ENCODE data around the gene SHISA7. TPM values are rescaled to one million over a fixed set of nuclear protein-coding genes. Genes with fewer than 3 reads are reported as not detected.
A peak's percentile ranks its signal among the peaks of the same experiment; 100 is the strongest.

SHISA7 gene
- total and polyA plus RNA-seq, 5 donors: 0.05 TPM; not detected in 4

- intact Hi-C loops (cut with DNase I): loop anchor here (2.0 to 5.0 kb wide), 2 partner anchors 35 to 37 kb away; no protein-coding TSS in a partner anchor
- Histone ChIP-seq H3K27ac (ENCODE audit: low read length) (no peak overlapping the region), H3K9me3 (ENCODE audit: control insufficient read depth, low read length) (no peaks in the 10 kb centered on the region), H3K27me3 (ENCODE audit: control insufficient read depth, insufficient read depth) (no peaks in the 10 kb centered on the region), H3K4me1 (ENCODE audit: control insufficient read depth, insufficient read depth, low read length) (no peaks in the 10 kb centered on the region), H3K4me3 (ENCODE audit: low read length) (no peak overlapping the region)
- DNase-seq (peak; percentile 78 to 92 (median 92)), ATAC-seq (peak; percentile 90 to 91)
- 27% methylated on average over 29 of the region's 29 CpGs for WGBS
Measured at GRCh38 chr19:55467236-55468053, 24.3 kb upstream of the SHISA7 start.

- Histone ChIP-seq H3K27ac (ENCODE audit: low read length) (no peak overlapping the region), H3K4me3 (ENCODE audit: low read length) (no peak overlapping the region), H3K4me1 (ENCODE audit: control insufficient read depth, insufficient read depth, low read length) (peaks cover 1% of the 10 kb centered on the region), H3K9me3 (ENCODE audit: control insufficient read depth, low read length) (no peaks in the 10 kb centered on the region), H3K27me3 (ENCODE audit: control insufficient read depth, insufficient read depth) (no peaks in the 10 kb centered on the region)
- ATAC-seq (no peak), DNase-seq (peak in 1 of 3 donors; percentile 14)
- 91% methylated on average over 4 of the region's 4 CpGs for WGBS
- intact Hi-C loops (cut with DNase I): loop anchor here in 3 of 4 donors (5.0 kb wide), 1 partner anchor 36 kb away; no protein-coding TSS in a partner anchor
Measured at GRCh38 chr19:55466241-55466614, 23.1 kb upstream of the SHISA7 start.

GRCh38 chr19:55465460-55466240, 22.6 kb upstream of the SHISA7 start:
- peaks cover 1% of the 10 kb centered on the region for H3K4me1 ChIP-seq (ENCODE audit: control insufficient read depth, insufficient read depth, low read length)
- DNase-seq (peak in 1 of 3 donors; percentile 26), ATAC-seq (no peak)
- 85% methylated on average over 11 of the region's 11 CpGs for WGBS
- no peaks in the 10 kb centered on the region for H3K27me3 ChIP-seq (ENCODE audit: control insufficient read depth, insufficient read depth)
- no peak overlapping the region for H3K27ac ChIP-seq (ENCODE audit: low read length)
- no peaks in the 10 kb centered on the region for H3K9me3 ChIP-seq (ENCODE audit: control insufficient read depth, low read length)
- no peak overlapping the region for H3K4me3 ChIP-seq (ENCODE audit: low read length)
- intact Hi-C loops (cut with DNase I): loop anchor here in 3 of 4 donors (5.0 kb wide), 1 partner anchor 37 kb away; no protein-coding TSS in a partner anchor

GRCh38 chr19:55464662-55465054, 21.6 kb upstream of the SHISA7 start, which contains the start of gene C19orf85:
Gene C19orf85 (minus strand): TSS chr19:55464751. CDS start chr19:55464554, 197 bp downstream.
- ATAC-seq (no peak), DNase-seq (peak in 1 of 3 donors; percentile 42)
- intact Hi-C loops (cut with DNase I): loop anchor here in 3 of 4 donors (5.0 kb wide), 1 partner anchor 38 kb away; no protein-coding TSS in a partner anchor
- H3K27me3 ChIP-seq (ENCODE audit: control insufficient read depth, insufficient read depth): no peaks in the 10 kb centered on the region
- WGBS: 76% methylated on average over 14 of the region's 14 CpGs
- no peak within 1 kb of the TSS for H3K27ac ChIP-seq (ENCODE audit: low read length)
- no peaks in the 10 kb centered on the region for H3K9me3 ChIP-seq (ENCODE audit: control insufficient read depth, low read length)
- peaks cover 1% of the 10 kb centered on the region for H3K4me1 ChIP-seq (ENCODE audit: control insufficient read depth, insufficient read depth, low read length)
- H3K4me3 ChIP-seq (ENCODE audit: low read length): no peak within 1 kb of the TSS

- peaks cover 1% of the 10 kb centered on the region for H3K4me1 ChIP-seq (ENCODE audit: control insufficient read depth, insufficient read depth, low read length)
- no peak for ATAC-seq
- 72% methylated on average over 23 of the region's 23 CpGs for WGBS
- H3K27ac ChIP-seq (ENCODE audit: low read length): no peak overlapping the region
- no peaks in the 10 kb centered on the region for H3K9me3 ChIP-seq (ENCODE audit: control insufficient read depth, low read length)
- intact Hi-C loops (cut with DNase I): no loop called here
- no peaks in the 10 kb centered on the region for H3K27me3 ChIP-seq (ENCODE audit: control insufficient read depth, insufficient read depth)
- peak in 2 of 3 donors; percentile 45 to 65 for DNase-seq
- no peak overlapping the region for H3K4me3 ChIP-seq (ENCODE audit: low read length)
Measured at GRCh38 chr19:55464039-55464661, 21.1 kb upstream of the SHISA7 start.

GRCh38 chr19:55463583-55464031, 20.5 kb upstream of the SHISA7 start:
- ATAC-seq: no peak
- intact Hi-C loops (cut with DNase I): no loop called here
- no peak overlapping the region for H3K4me3 ChIP-seq (ENCODE audit: low read length)
- 73% methylated on average over 15 of the region's 15 CpGs for WGBS
- peaks cover 1% of the 10 kb centered on the region for H3K4me1 ChIP-seq (ENCODE audit: control insufficient read depth, insufficient read depth, low read length)
- no peaks in the 10 kb centered on the region for H3K27me3 ChIP-seq (ENCODE audit: control insufficient read depth, insufficient read depth)
- no peak overlapping the region for H3K27ac ChIP-seq (ENCODE audit: low read length)
- no peaks in the 10 kb centered on the region for H3K9me3 ChIP-seq (ENCODE audit: control insufficient read depth, low read length)
- peak in 2 of 3 donors; percentile 49 to 65 for DNase-seq

GRCh38 chr19:55462722-55463121, 19.6 kb upstream of the SHISA7 start:
- H3K4me1 ChIP-seq (ENCODE audit: control insufficient read depth, insufficient read depth, low read length): peaks cover 1% of the 10 kb centered on the region
- 81% methylated on average over 11 of the region's 11 CpGs for WGBS
- no peak overlapping the region for H3K4me3 ChIP-seq (ENCODE audit: low read length)
- DNase-seq (peak in 2 of 3 donors; percentile 36 to 58), ATAC-seq (no peak)
- no peaks in the 10 kb centered on the region for H3K27me3 ChIP-seq (ENCODE audit: control insufficient read depth, insufficient read depth)
- no peak overlapping the region for H3K27ac ChIP-seq (ENCODE audit: low read length)
- intact Hi-C loops (cut with DNase I): no loop called here
- no peaks in the 10 kb centered on the region for H3K9me3 ChIP-seq (ENCODE audit: control insufficient read depth, low read length)

- DNase-seq (peak; percentile 47 to 75 (median 64)), ATAC-seq (peak in 1 of 2 donors; percentile 8)
- Histone ChIP-seq H3K9me3 (ENCODE audit: control insufficient read depth, low read length) (no peaks in the 10 kb centered on the region), H3K4me1 (ENCODE audit: control insufficient read depth, insufficient read depth, low read length) (peaks cover 1% of the 10 kb centered on the region), H3K27me3 (ENCODE audit: control insufficient read depth, insufficient read depth) (no peaks in the 10 kb centered on the region), H3K27ac (ENCODE audit: low read length) (peak overlapping the region; percentile 34), H3K4me3 (ENCODE audit: low read length) (peak overlapping the region; percentile 44)
- 14% methylated on average over 27 of the region's 27 CpGs for WGBS
- intact Hi-C loops (cut with DNase I): no loop called here
Measured at GRCh38 chr19:55461974-55462626, 19.0 kb upstream of the SHISA7 start.

- no peaks in the 10 kb centered on the region for H3K27me3 ChIP-seq (ENCODE audit: control insufficient read depth, insufficient read depth)
- WGBS: under 1% methylated on average over 54 of the region's 54 CpGs
- intact Hi-C loops (cut with DNase I): no loop called here
- peak; percentile 95 to 97 for ATAC-seq
- no peaks in the 10 kb centered on the region for H3K9me3 ChIP-seq (ENCODE audit: control insufficient read depth, low read length)
- peak within 1 kb of the TSS; percentile 67 for H3K4me3 ChIP-seq (ENCODE audit: low read length)
- peak; percentile 100 for DNase-seq
- H3K4me1 ChIP-seq (ENCODE audit: control insufficient read depth, insufficient read depth, low read length): peaks cover 1% of the 10 kb centered on the region
- H3K27ac ChIP-seq (ENCODE audit: low read length): peak within 1 kb of the TSS; percentile 91
Measured at GRCh38 chr19:55461259-55461973, 18.3 kb upstream of the SHISA7 start, which contains the start of gene ISOC2. Gene ISOC2 (minus strand): TSS chr19:55461642. CDS start chr19:55456486, 5,156 bp downstream.
